Left lung (tissue), 10 donors: ENCODE data around the gene GALNT2. TPM values are rescaled to one million over a fixed set of nuclear protein-coding genes. Genes with fewer than 3 reads are reported as not detected.

Experiments used
- ATAC-seq: fragments of 200-7000 bp; cut with Tn5 transposase; one replicate; pipeline ENCODE4 v1.9.1; 2020; ENCODE audit warnings: moderate library complexity
- DNase-seq, 4 donors: peaks; one replicate each; pipeline ENCODE4 v3.0.0-alpha.2; 2013 to 2020
- H3K27ac ChIP-seq, 2 donors: fragments of 200-600 bp; sonication (generic) in 1 of 2; one replicate each; pipeline versions ENCODE4 v1.5.0 to v1.8.0; 2020 to 2021
- H3K27me3 ChIP-seq, 2 donors: fragments of 200-600 bp; sonication (generic) in 1 of 2; one replicate each; pipeline versions ENCODE4 v1.5.0 to v1.8.0; 2020 to 2021
- H3K36me3 ChIP-seq, 2 donors: fragments of 200-600 bp; sonication (generic) in 1 of 2; one replicate each; pipeline versions ENCODE4 v1.5.0 to v1.8.0; 2020 to 2021
- H3K4me1 ChIP-seq, 2 donors: fragments of 200-600 bp; one replicate each; pipeline ENCODE4 v1.8.0; 2021
- H3K4me3 ChIP-seq, 2 donors: fragments of 200-600 bp; sonication (generic) in 1 of 2; one replicate each; pipeline versions ENCODE4 v1.5.0 to v1.8.0; 2020 to 2021; ENCODE audit warnings: mild to moderate bottlenecking in 1 of 2
- H3K9me3 ChIP-seq, 2 donors: fragments of 200-600 bp; sonication (generic) in 1 of 2; one replicate each; pipeline versions ENCODE4 v1.5.0 to v1.8.0; 2020 to 2021
- intact Hi-C, 2 donors: fragments of 100-400 bp; cut with DNase I; formaldehyde crosslinking; loops; one replicate each; pipeline versions ENCODE4 v1.11.2 to v1.14.2; 2022
- polyA plus RNA-seq, 6 donors: library from polyadenylated mRNA; unstranded; fragments of 120-200 nt; gene quantifications; one replicate each; pipeline ENCODE4 v1.2.1, GENCODE V29; 2013; ENCODE audit not compliant: insufficient read length in 6 of 6
- total RNA-seq, 2 donors: library from RNA; stranded (reverse); fragmentation: NEBNext Ultra II Directional; extraction: Animal tissue kit (Norgen Biotek cat#: 25700); gene quantifications; one replicate each; pipeline ENCODE4 v1.2.1, GENCODE V29; 2021
- TF ChIP-seq, protein P1 (sequence below), 2 donors: fragments of 200-600 bp; sonication (generic) in 1 of 2; IDR thresholded peaks; one replicate each; pipeline versions ENCODE4 v1.5.0 to v1.8.0; 2021; ENCODE audit warnings: antibody characterized with exemption in 2 of 2
- donor health status: DM: no; HTN: yes; CAD: no.
- donor health status: DM: no; HTN: no; CAD: no.

Gene GALNT2
- total and polyA plus RNA-seq, 8 donors: 27.6 to 114 (median 40.0) TPM

DNA sequence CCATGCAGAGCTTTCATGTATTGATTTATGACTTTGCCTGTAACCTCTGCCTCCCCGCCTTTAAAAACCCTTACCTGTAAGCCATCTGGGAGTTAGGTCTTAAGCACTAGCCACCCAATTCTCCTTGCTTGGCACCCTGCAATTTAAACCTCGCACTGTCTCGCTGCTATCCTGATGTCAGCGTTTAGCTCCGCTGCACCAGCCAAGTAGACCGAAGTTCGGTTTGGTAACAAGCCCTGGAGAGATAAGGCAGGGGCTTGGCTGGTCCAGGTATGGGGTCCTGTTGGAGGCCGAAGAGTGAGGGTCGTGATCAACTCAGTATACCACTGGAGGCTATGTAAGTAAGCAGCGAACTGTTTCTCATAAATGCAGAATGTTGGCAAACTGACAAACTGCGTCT lies 64.4 kb downstream of the GALNT2 start:
- no peak overlapping the region for H3K27ac ChIP-seq
- H3K36me3 ChIP-seq: peaks cover 0 to 1% of the 10 kb centered on the region in 2 donors
- DNase-seq: no peak

GRCh38 chr1:230132758-230133157 lies 65.7 kb downstream of the GALNT2 start:
- Histone ChIP-seq H3K4me3 (no peak overlapping the region), H3K27ac (no peak overlapping the region), H3K4me1 (peaks cover 0 to 28% of the 10 kb centered on the region in 2 donors), H3K9me3 (no peaks in the 10 kb centered on the region), H3K36me3 (peaks cover 0 to 4% of the 10 kb centered on the region in 2 donors), H3K27me3 (no peaks in the 10 kb centered on the region)
- TF ChIP-seq, protein P1, sequence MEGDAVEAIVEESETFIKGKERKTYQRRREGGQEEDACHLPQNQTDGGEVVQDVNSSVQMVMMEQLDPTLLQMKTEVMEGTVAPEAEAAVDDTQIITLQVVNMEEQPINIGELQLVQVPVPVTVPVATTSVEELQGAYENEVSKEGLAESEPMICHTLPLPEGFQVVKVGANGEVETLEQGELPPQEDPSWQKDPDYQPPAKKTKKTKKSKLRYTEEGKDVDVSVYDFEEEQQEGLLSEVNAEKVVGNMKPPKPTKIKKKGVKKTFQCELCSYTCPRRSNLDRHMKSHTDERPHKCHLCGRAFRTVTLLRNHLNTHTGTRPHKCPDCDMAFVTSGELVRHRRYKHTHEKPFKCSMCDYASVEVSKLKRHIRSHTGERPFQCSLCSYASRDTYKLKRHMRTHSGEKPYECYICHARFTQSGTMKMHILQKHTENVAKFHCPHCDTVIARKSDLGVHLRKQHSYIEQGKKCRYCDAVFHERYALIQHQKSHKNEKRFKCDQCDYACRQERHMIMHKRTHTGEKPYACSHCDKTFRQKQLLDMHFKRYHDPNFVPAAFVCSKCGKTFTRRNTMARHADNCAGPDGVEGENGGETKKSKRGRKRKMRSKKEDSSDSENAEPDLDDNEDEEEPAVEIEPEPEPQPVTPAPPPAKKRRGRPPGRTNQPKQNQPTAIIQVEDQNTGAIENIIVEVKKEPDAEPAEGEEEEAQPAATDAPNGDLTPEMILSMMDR (IDR thresholded peaks at IDR 0.05): no peak
- ATAC-seq (no peak), DNase-seq (no peak)
- intact Hi-C loops: no loop called here

More for the DNA sequence above, 64.4 kb downstream of the GALNT2 start:
- no peaks in the 10 kb centered on the region for H3K27me3 ChIP-seq
- intact Hi-C loops: no loop called here
- no peak overlapping the region for H3K4me3 ChIP-seq
- no peaks in the 10 kb centered on the region for H3K9me3 ChIP-seq
- peaks cover 0 to 40% of the 10 kb centered on the region in 2 donors for H3K4me1 ChIP-seq
- ATAC-seq: no peak
- TF ChIP-seq, protein P1 (IDR thresholded peaks at IDR 0.05): no peak

DNA sequence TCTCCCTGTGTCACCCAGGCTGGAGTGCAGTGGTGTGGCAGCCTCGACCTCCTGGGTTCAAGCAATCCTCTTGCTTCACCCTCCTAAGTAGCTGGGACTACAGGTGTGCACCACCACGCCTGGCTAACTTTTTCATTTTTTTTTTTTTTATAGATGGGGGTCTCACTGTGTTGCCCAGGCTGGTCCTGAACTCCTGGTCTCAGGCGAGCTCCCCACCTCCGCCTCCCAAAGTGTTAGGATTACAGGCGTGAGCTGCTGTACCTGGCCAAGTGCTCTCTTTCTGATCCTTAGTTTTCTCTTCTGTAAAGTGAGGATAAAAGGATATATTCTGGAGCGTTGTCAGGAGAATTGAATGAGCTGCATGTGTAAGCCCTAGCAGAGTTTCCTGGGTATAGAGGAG lies 68.7 kb downstream of the GALNT2 start:
- Histone ChIP-seq H3K36me3 (peaks cover 0 to 4% of the 10 kb centered on the region in 2 donors), H3K27ac (no peak overlapping the region), H3K27me3 (no peaks in the 10 kb centered on the region), H3K4me3 (no peak overlapping the region), H3K4me1 (peaks cover 4 to 20% of the 10 kb centered on the region in 2 donors), H3K9me3 (no peaks in the 10 kb centered on the region)
- ATAC-seq (no peak), DNase-seq (no peak)
- intact Hi-C loops: no loop called here
- TF ChIP-seq, protein P1 (IDR thresholded peaks at IDR 0.05): no peak

- peaks cover 4 to 20% of the 10 kb centered on the region in 2 donors for H3K4me1 ChIP-seq
- TF ChIP-seq, protein P1 (IDR thresholded peaks at IDR 0.05): no peak
- ATAC-seq (no peak), DNase-seq (no peak)
- H3K27me3 ChIP-seq: no peaks in the 10 kb centered on the region
- intact Hi-C loops: no loop called here
- H3K27ac ChIP-seq: no peak overlapping the region
- H3K4me3 ChIP-seq: no peak overlapping the region
- H3K9me3 ChIP-seq: no peaks in the 10 kb centered on the region
- H3K36me3 ChIP-seq: peaks cover 0 to 4% of the 10 kb centered on the region in 2 donors
Measured at GRCh38 chr1:230136453-230137336, 69.7 kb downstream of the GALNT2 start.

GRCh38 chr1:230137337-230137815 lies 70.3 kb downstream of the GALNT2 start:
- TF ChIP-seq, protein P1 (IDR thresholded peaks at IDR 0.05): no peak
- H3K27ac ChIP-seq: no peak overlapping the region
- intact Hi-C loops: no loop called here
- ATAC-seq (no peak), DNase-seq (no peak)
- H3K4me1 ChIP-seq: peaks cover 4 to 20% of the 10 kb centered on the region in 2 donors
- peaks cover 0 to 4% of the 10 kb centered on the region in 2 donors for H3K36me3 ChIP-seq
- H3K27me3 ChIP-seq: no peaks in the 10 kb centered on the region
- H3K9me3 ChIP-seq: no peaks in the 10 kb centered on the region
- H3K4me3 ChIP-seq: no peak overlapping the region
